GM12892 (cell line): Measurements from ENCODE around the gene PRTG.

Experiments
- DNase-seq: peaks from one replicate; pipeline ENCODE4 v3.0.0; 2011; ENCODE audit not compliant: insufficient read length
- FAIRE-seq: peaks from 2 replicates; lab custom pipeline; 2011; peaks lifted over from hg19 to GRCh38; lab: Jason Lieb, UNC
- POLR2A ChIP-seq: IDR thresholded peaks from 2 replicates; pipeline ENCODE4 v1.6.1; 2011; ENCODE audit warnings: low read depth, low read length, control low read depth
- POLR2AphosphoS5 ChIP-seq: IDR thresholded peaks from 2 replicates; pipeline ENCODE4 v1.6.1; 2011; ENCODE audit warnings: low read depth, low read length, control low read depth
- TAF1 ChIP-seq: IDR thresholded peaks from 2 replicates; pipeline ENCODE4 v1.6.1; 2011; ENCODE audit warnings: low read depth, mild to moderate bottlenecking, control low read depth, low read length, borderline replicate concordance

The PRTG gene

GRCh38 chr15:55714064-55714463 is 28.9 kb downstream of the PRTG start:
- DNase-seq: no peak

GRCh38 chr15:55712363-55712762 is 30.6 kb downstream of the PRTG start:
- DNase-seq (no peak), FAIRE-seq (no peak)
- no peak for TF ChIP-seq POLR2AphosphoS5
- TF ChIP-seq TAF1: no peak
- TF ChIP-seq POLR2A: no peak

More at GRCh38 chr15:55714064-55714463, 28.9 kb downstream of the PRTG start:
- TF ChIP-seq POLR2AphosphoS5: no peak
- TF ChIP-seq POLR2A: no peak
- no peak for TF ChIP-seq TAF1
- FAIRE-seq: no peak

- no peak for TF ChIP-seq POLR2AphosphoS5
- no peak for TF ChIP-seq TAF1
- no peak for TF ChIP-seq POLR2A
- DNase-seq: no peak
- no peak for FAIRE-seq
Observed at GRCh38 chr15:55710286-55710685, 32.7 kb downstream of the PRTG start.

- no peak for DNase-seq
- TF ChIP-seq POLR2AphosphoS5 (no peak), POLR2A (no peak), TAF1 (no peak)
- FAIRE-seq: no peak
Observed at GRCh38 chr15:55709458-55709857, 33.5 kb downstream of the PRTG start.

GRCh38 chr15:55708720-55709119 is 34.2 kb downstream of the PRTG start:
- DNase-seq (no peak), FAIRE-seq (no peak)
- no peak for TF ChIP-seq TAF1
- no peak for TF ChIP-seq POLR2A
- TF ChIP-seq POLR2AphosphoS5: no peak

- FAIRE-seq (no peak), DNase-seq (no peak)
- TF ChIP-seq POLR2A: no peak
- no peak for TF ChIP-seq POLR2AphosphoS5
- TF ChIP-seq TAF1: no peak
Observed at GRCh38 chr15:55707951-55708350, 35.0 kb downstream of the PRTG start.

- no peak for TF ChIP-seq TAF1
- TF ChIP-seq POLR2AphosphoS5: no peak
- TF ChIP-seq POLR2A: no peak
- no peak for DNase-seq
- FAIRE-seq: no peak
Observed at GRCh38 chr15:55707518-55707917, 35.4 kb downstream of the PRTG start.

GRCh38 chr15:55703873-55704301 is 39.1 kb downstream of the PRTG start:
- no peak for DNase-seq
- no peak for FAIRE-seq
- TF ChIP-seq POLR2A (no peak), POLR2AphosphoS5 (no peak), TAF1 (no peak)

GRCh38 chr15:55700876-55701275 is 42.1 kb downstream of the PRTG start:
- DNase-seq (no peak), FAIRE-seq (no peak)
- no peak for TF ChIP-seq POLR2AphosphoS5
- no peak for TF ChIP-seq POLR2A
- TF ChIP-seq TAF1: no peak

- DNase-seq (no peak), FAIRE-seq (peak; percentile 9)
- TF ChIP-seq POLR2AphosphoS5: no peak
- no peak for TF ChIP-seq TAF1
- TF ChIP-seq POLR2A: no peak
Observed at GRCh38 chr15:55698653-55699052, 44.3 kb downstream of the PRTG start.

GRCh38 chr15:55696221-55696620 is 46.7 kb downstream of the PRTG start:
- no peak for DNase-seq
- TF ChIP-seq TAF1 (no peak), POLR2AphosphoS5 (no peak), POLR2A (no peak)
- FAIRE-seq: no peak

GRCh38 chr15:55695432-55695831 is 47.5 kb downstream of the PRTG start:
- TF ChIP-seq POLR2A: no peak
- no peak for TF ChIP-seq POLR2AphosphoS5
- TF ChIP-seq TAF1: no peak
- DNase-seq (no peak), FAIRE-seq (no peak)
